Calu3 (cell line): ENCODE results near the gene NR5A2. TPM values are rescaled to one million over a fixed set of nuclear protein-coding genes. Genes with fewer than 3 reads are reported as not detected.

Source experiments
- BruUV-seq: library from RNA; stranded (reverse); fragments of 400-500 nt; replicated peaks from 2 replicates; lab custom pipeline; 2021; lab: Mats Ljungman, UMichigan
- CTCF ChIA-PET: fragments of 300-600 bp; sonication (Branson Sonifier 250); formaldehyde crosslinking; loops from one replicate; lab custom pipeline; 2022; ENCODE audit warnings: antibody characterized with exemption; lab: Charles Lee
- DNase-seq: peaks from one replicate; pipeline ENCODE4 v3.0.0; 2022
- H3K27ac Mint-ChIP-seq: one replicate; pipeline ENCODE4 v1.8.0; 2022; ENCODE audit warnings: mixed read lengths; ENCODE audit not compliant: unreplicated experiment
- H3K27me3 Mint-ChIP-seq: one replicate; pipeline ENCODE4 v1.8.0; 2022; ENCODE audit warnings: mixed read lengths; ENCODE audit not compliant: unreplicated experiment
- H3K36me3 Mint-ChIP-seq: one replicate; pipeline ENCODE4 v1.8.0; 2022; ENCODE audit warnings: mild to moderate bottlenecking, moderate library complexity, mixed read lengths; ENCODE audit not compliant: insufficient read depth, unreplicated experiment
- H3K4me1 Mint-ChIP-seq: one replicate; pipeline ENCODE4 v1.8.0; 2022; ENCODE audit warnings: mild to moderate bottlenecking, low read depth, mixed read lengths; ENCODE audit not compliant: unreplicated experiment
- H3K4me3 Mint-ChIP-seq: one replicate; pipeline ENCODE4 v1.8.0; 2022; ENCODE audit warnings: mild to moderate bottlenecking, low read depth, moderate library complexity, mixed read lengths; ENCODE audit not compliant: unreplicated experiment
- H3K9me3 Mint-ChIP-seq: one replicate; pipeline ENCODE4 v1.8.0; 2022; ENCODE audit warnings: low read depth, mixed read lengths; ENCODE audit not compliant: unreplicated experiment
- intact Hi-C: fragments of 100-400 bp; cut with micrococcal nuclease; formaldehyde crosslinking; loops from one replicate; pipeline ENCODE4 v1.10.0; 2022; ENCODE audit not compliant: unreplicated experiment
- total RNA-seq: library from RNA; stranded (reverse); gene quantifications from 2 replicates; pipeline ENCODE4 v1.2.3, GENCODE V29; 2022
- TF ChIP-seq, protein P1 (sequence below): fragments of 200-600 bp; IDR thresholded peaks from one replicate; pipeline ENCODE4 v1.8.0; 2022; ENCODE audit warnings: antibody characterized with exemption; ENCODE audit not compliant: unreplicated experiment

The NR5A2 gene
- total RNA-seq, 1 experiment from 2014 or later = 6.9 TPM

GRCh38 chr1:200006711-200007110 lies 20.8 kb upstream of the NR5A2 start:
- CTCF ChIA-PET = interaction anchor here (0.7 kb wide), 2 partner anchors 775 to 939 kb away, joined by 3 to 6 read pairs; no protein-coding TSS in a partner anchor
- no TSS peak for BruUV-seq
- TF ChIP-seq, protein P1, sequence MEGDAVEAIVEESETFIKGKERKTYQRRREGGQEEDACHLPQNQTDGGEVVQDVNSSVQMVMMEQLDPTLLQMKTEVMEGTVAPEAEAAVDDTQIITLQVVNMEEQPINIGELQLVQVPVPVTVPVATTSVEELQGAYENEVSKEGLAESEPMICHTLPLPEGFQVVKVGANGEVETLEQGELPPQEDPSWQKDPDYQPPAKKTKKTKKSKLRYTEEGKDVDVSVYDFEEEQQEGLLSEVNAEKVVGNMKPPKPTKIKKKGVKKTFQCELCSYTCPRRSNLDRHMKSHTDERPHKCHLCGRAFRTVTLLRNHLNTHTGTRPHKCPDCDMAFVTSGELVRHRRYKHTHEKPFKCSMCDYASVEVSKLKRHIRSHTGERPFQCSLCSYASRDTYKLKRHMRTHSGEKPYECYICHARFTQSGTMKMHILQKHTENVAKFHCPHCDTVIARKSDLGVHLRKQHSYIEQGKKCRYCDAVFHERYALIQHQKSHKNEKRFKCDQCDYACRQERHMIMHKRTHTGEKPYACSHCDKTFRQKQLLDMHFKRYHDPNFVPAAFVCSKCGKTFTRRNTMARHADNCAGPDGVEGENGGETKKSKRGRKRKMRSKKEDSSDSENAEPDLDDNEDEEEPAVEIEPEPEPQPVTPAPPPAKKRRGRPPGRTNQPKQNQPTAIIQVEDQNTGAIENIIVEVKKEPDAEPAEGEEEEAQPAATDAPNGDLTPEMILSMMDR = no peak
- Mint-ChIP-seq H3K27me3 (no peaks in the 10 kb centered on the region), H3K36me3 (no peaks in the 10 kb centered on the region), H3K27ac (no peak overlapping the region), H3K4me1 (no peaks in the 10 kb centered on the region), H3K4me3 (no peak overlapping the region), H3K9me3 (no peaks in the 10 kb centered on the region)
- DNase-seq = no peak
- intact Hi-C loops = no loop called here

DNA sequence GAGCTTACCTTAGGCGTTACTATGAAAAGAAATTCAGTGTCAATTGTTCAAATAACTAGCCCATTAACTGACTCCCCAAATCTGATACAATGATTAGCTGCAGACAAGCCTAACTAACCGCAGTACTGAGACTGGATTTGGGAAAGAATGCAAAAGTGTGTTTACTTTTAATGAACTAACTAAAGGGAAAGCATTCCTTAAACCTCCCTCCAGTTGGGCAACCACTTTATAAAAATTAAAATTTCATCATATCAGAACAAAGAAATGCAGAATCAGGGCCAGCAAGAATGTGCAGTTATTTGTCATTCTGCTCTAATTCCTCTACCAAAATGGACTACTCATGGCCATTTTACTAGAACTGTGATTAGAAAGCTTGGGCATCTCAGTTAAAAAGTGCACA lies 11.7 kb upstream of the NR5A2 start:
- BruUV-seq = no TSS peak
- H3K9me3 Mint-ChIP-seq = no peaks in the 10 kb centered on the region
- H3K4me3 Mint-ChIP-seq = no peak overlapping the region
- peaks cover 7% of the 10 kb centered on the region for H3K4me1 Mint-ChIP-seq
- no peak overlapping the region for H3K27ac Mint-ChIP-seq
- no peaks in the 10 kb centered on the region for H3K27me3 Mint-ChIP-seq
- CTCF ChIA-PET = no interaction called here
- no peak for DNase-seq
- intact Hi-C loops = loop anchor here (5.0 kb wide), 1 partner anchor 234 kb away; no protein-coding TSS in a partner anchor
- H3K36me3 Mint-ChIP-seq = peaks cover under 1% of the 10 kb centered on the region
- TF ChIP-seq, protein P1 = no peak

DNA sequence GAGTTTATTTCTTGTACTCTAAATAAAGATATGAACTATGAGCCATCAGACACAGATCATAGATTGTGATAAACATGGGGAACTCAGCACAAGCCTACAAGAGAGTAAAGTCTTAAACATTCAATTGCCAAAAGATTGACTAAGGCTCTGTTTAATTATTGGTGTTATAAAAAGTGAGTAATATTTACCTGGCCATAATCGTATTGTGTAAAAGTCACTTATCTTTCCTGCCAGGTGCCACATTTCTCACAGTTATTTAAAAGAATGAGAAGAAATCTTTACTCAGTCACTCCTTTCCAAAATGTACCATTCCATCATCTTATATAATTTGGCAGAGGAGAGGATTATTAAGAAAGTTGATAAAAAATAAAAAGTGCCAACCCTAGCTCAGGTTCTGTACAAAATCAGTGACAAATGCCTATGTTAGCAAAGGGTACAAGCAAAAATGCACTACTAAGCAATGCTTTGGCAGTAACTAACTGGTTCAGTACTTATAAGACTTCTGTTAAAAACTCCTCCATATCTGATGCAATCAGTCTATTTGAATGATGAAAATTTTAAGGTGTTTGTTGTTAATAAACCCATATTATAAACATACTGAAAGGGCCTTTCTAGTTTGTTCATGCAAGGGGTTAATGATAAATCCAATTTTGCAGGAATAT lies 5.8 kb upstream of the NR5A2 start:
- Mint-ChIP-seq H3K4me3 (no peak overlapping the region), H3K27me3 (no peaks in the 10 kb centered on the region), H3K36me3 (peaks cover 19% of the 10 kb centered on the region), H3K4me1 (peaks cover 37% of the 10 kb centered on the region), H3K27ac (peak overlapping the region; percentile 97), H3K9me3 (no peaks in the 10 kb centered on the region)
- DNase-seq = no peak
- TF ChIP-seq, protein P1 = no peak
- no TSS peak for BruUV-seq
- intact Hi-C loops = loop anchor here (5.0 kb wide), 2 partner anchors 111 to 334 kb away; no protein-coding TSS in a partner anchor
- CTCF ChIA-PET = no interaction called here

GRCh38 chr1:200022239-200022804 lies 5.2 kb upstream of the NR5A2 start:
- Mint-ChIP-seq H3K36me3 (peaks cover 20% of the 10 kb centered on the region), H3K27ac (peak overlapping the region; percentile 97), H3K27me3 (no peaks in the 10 kb centered on the region), H3K4me3 (no peak overlapping the region), H3K4me1 (peaks cover 43% of the 10 kb centered on the region), H3K9me3 (no peaks in the 10 kb centered on the region)
- BruUV-seq = no TSS peak
- intact Hi-C loops = loop anchor here (5.0 kb wide), 2 partner anchors 110 to 335 kb away; no protein-coding TSS in a partner anchor
- DNase-seq = peak; percentile 35
- TF ChIP-seq, protein P1 = no peak
- CTCF ChIA-PET = interaction anchor here (0.7 kb wide), 1 partner anchor 11 kb away, joined by 3 read pairs; no protein-coding TSS in a partner anchor
